Calu3 (cell line): ENCODE data around the gene NPAS3. TPM values are rescaled to one million over a fixed set of nuclear protein-coding genes. Genes with fewer than 3 reads are reported as not detected.

Source experiments
- BruUV-seq: library from RNA; stranded (reverse); fragments of 400-500 nt; replicated peaks from 2 replicates; lab custom pipeline; 2021; lab: Mats Ljungman, UMichigan
- CTCF ChIA-PET: fragments of 300-600 bp; sonication (Branson Sonifier 250); formaldehyde crosslinking; loops from one replicate; lab custom pipeline; 2022; ENCODE audit warnings: antibody characterized with exemption; lab: Charles Lee
- DNase-seq: peaks from one replicate; pipeline ENCODE4 v3.0.0; 2022
- H3K27ac Mint-ChIP-seq: one replicate; pipeline ENCODE4 v1.8.0; 2022; ENCODE audit warnings: mixed read lengths; ENCODE audit not compliant: unreplicated experiment
- H3K27me3 Mint-ChIP-seq: one replicate; pipeline ENCODE4 v1.8.0; 2022; ENCODE audit warnings: mixed read lengths; ENCODE audit not compliant: unreplicated experiment
- H3K36me3 Mint-ChIP-seq: one replicate; pipeline ENCODE4 v1.8.0; 2022; ENCODE audit warnings: mild to moderate bottlenecking, moderate library complexity, mixed read lengths; ENCODE audit not compliant: insufficient read depth, unreplicated experiment
- H3K4me1 Mint-ChIP-seq: one replicate; pipeline ENCODE4 v1.8.0; 2022; ENCODE audit warnings: mild to moderate bottlenecking, low read depth, mixed read lengths; ENCODE audit not compliant: unreplicated experiment
- H3K4me3 Mint-ChIP-seq: one replicate; pipeline ENCODE4 v1.8.0; 2022; ENCODE audit warnings: mild to moderate bottlenecking, low read depth, moderate library complexity, mixed read lengths; ENCODE audit not compliant: unreplicated experiment
- H3K9me3 Mint-ChIP-seq: one replicate; pipeline ENCODE4 v1.8.0; 2022; ENCODE audit warnings: low read depth, mixed read lengths; ENCODE audit not compliant: unreplicated experiment
- CTCF ChIP-seq: fragments of 200-600 bp; IDR thresholded peaks from one replicate; pipeline ENCODE4 v1.8.0; 2022; ENCODE audit warnings: antibody characterized with exemption; ENCODE audit not compliant: unreplicated experiment
- intact Hi-C: fragments of 100-400 bp; cut with micrococcal nuclease; formaldehyde crosslinking; loops from one replicate; pipeline ENCODE4 v1.10.0; 2022; ENCODE audit not compliant: unreplicated experiment
- total RNA-seq: library from RNA; stranded (reverse); gene quantifications from 2 replicates; pipeline ENCODE4 v1.2.3, GENCODE V29; 2022

Gene NPAS3
- total RNA-seq, 1 experiment from 2014 or later, result not detected

DNA sequence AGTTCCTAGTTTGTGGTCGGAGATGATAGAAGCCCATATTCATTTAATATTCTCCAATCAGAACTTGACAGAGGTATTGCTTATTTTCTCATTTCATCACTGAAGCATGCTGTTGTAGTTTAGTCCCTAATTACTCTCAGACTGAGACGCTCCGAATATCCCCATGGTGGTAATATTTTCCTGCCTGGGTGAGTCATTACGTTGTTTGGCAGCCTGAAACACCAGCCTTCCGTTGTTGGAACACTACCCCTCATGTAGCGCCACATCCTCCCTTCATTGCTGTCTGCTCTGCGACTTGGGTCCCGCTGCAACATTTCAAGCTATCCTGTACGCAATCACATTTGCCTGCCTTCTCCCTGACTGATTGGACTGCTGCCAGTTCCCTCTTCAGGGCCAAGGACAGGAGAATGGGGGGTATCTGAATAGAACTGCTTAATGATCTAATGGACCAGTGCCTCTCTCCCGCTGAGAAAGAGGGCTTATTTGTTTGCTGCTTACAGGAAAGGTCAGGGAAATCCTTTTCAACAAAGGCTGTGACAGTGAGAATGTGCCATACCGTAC, 369.1 kb downstream of the NPAS3 start:
- H3K4me3 Mint-ChIP-seq, result no peak overlapping the region
- H3K4me1 Mint-ChIP-seq, result no peaks in the 10 kb centered on the region
- CTCF ChIA-PET, result no interaction called here
- no peak overlapping the region for H3K27ac Mint-ChIP-seq
- no peaks in the 10 kb centered on the region for H3K9me3 Mint-ChIP-seq
- intact Hi-C loops, result no loop called here
- no peaks in the 10 kb centered on the region for H3K27me3 Mint-ChIP-seq
- no TSS peak for BruUV-seq
- no peak for TF ChIP-seq CTCF
- no peak for DNase-seq
- no peaks in the 10 kb centered on the region for H3K36me3 Mint-ChIP-seq

DNA sequence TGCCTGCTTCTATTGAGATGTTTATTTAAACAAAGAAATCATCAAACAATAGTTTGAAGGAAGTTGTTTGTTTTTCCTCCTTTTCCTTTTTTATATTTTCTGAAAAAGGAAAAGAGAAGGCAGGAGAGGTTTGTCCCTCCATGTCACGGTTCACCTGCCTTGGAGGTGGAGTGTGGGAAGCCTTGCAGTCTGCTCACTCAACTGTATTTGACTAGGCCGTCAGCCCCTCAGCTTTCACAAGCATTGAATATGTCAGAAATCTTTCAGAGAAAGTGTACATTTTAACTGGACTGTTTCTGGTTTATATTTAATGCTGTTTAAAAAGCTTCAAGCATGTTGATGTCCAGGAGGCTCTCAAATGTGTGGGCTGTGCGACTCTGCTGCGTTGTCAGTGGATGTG, 370.4 kb downstream of the NPAS3 start:
- CTCF ChIA-PET, result no interaction called here
- TF ChIP-seq CTCF, result no peak
- intact Hi-C loops, result no loop called here
- no TSS peak for BruUV-seq
- Mint-ChIP-seq H3K4me1 (no peaks in the 10 kb centered on the region), H3K9me3 (no peaks in the 10 kb centered on the region), H3K27me3 (no peaks in the 10 kb centered on the region), H3K27ac (no peak overlapping the region), H3K36me3 (no peaks in the 10 kb centered on the region), H3K4me3 (no peak overlapping the region)
- DNase-seq, result no peak

DNA sequence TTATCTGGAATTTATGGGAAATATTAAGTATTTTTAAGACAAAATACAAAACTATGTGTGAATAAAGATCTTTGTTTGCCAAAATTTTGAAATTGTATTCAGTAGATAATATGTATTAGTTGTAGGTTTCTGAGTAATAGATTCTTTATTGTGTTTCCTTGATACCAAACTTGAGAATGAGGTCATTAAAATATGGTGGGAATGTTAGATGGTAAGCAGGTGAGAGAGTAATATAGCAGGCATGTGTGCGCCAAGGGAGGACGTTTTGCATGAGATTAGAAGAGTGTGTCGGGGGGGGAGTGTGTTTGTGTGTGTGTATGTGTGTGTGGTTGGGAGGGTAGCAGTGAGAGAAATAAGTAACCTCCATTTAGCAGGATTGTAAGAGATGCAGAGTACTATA, 376.5 kb downstream of the NPAS3 start:
- no peak for TF ChIP-seq CTCF
- CTCF ChIA-PET, result no interaction called here
- intact Hi-C loops, result no loop called here
- BruUV-seq, result no TSS peak
- DNase-seq, result no peak
- H3K9me3 Mint-ChIP-seq, result peaks cover 8% of the 10 kb centered on the region
- no peak overlapping the region for H3K4me3 Mint-ChIP-seq
- no peak overlapping the region for H3K27ac Mint-ChIP-seq
- peaks cover 38% of the 10 kb centered on the region for H3K27me3 Mint-ChIP-seq
- no peaks in the 10 kb centered on the region for H3K4me1 Mint-ChIP-seq
- no peaks in the 10 kb centered on the region for H3K36me3 Mint-ChIP-seq

- no peak overlapping the region for H3K4me3 Mint-ChIP-seq
- intact Hi-C loops, result no loop called here
- no peaks in the 10 kb centered on the region for H3K36me3 Mint-ChIP-seq
- no peak overlapping the region for H3K27ac Mint-ChIP-seq
- BruUV-seq, result no TSS peak
- H3K27me3 Mint-ChIP-seq, result peaks cover 43% of the 10 kb centered on the region
- no peaks in the 10 kb centered on the region for H3K4me1 Mint-ChIP-seq
- CTCF ChIA-PET, result no interaction called here
- TF ChIP-seq CTCF, result no peak
- DNase-seq, result no peak
- H3K9me3 Mint-ChIP-seq, result peaks cover 8% of the 10 kb centered on the region
Observed at GRCh38 chr14:33315721-33316120, 377.0 kb downstream of the NPAS3 start.
